ENCODE data around the gene AK5.

GRCh38 chr1:77471691-77472090, 189.9 kb downstream of the AK5 start:
- no peak for TF ChIP-seq POLR2A (IDR thresholded peaks at IDR 0.05)
- TF ChIP-seq, protein P1, sequence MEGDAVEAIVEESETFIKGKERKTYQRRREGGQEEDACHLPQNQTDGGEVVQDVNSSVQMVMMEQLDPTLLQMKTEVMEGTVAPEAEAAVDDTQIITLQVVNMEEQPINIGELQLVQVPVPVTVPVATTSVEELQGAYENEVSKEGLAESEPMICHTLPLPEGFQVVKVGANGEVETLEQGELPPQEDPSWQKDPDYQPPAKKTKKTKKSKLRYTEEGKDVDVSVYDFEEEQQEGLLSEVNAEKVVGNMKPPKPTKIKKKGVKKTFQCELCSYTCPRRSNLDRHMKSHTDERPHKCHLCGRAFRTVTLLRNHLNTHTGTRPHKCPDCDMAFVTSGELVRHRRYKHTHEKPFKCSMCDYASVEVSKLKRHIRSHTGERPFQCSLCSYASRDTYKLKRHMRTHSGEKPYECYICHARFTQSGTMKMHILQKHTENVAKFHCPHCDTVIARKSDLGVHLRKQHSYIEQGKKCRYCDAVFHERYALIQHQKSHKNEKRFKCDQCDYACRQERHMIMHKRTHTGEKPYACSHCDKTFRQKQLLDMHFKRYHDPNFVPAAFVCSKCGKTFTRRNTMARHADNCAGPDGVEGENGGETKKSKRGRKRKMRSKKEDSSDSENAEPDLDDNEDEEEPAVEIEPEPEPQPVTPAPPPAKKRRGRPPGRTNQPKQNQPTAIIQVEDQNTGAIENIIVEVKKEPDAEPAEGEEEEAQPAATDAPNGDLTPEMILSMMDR (IDR thresholded peaks at IDR 0.05), result no peak
